ENCODE measurements around the gene LY6G6F. TPM values are rescaled to one million over a fixed set of nuclear protein-coding genes. Genes with fewer than 3 reads are reported as not detected.
A peak's percentile ranks its signal among the peaks of the same experiment; 100 is the strongest.

Gene LY6G6F
- total and polyA plus RNA-seq, 2 donors (not counting 1 experiment from before 2014, with no cell fraction given): not detected

- Histone ChIP-seq H4K20me1 (ENCODE audit: control insufficient read depth, insufficient read depth, low read length, poor library complexity, severe bottlenecking) (peaks cover 7% of the 10 kb centered on the region), H3K4me2 (replicated peaks; ENCODE audit: low read depth, low read length, poor library complexity, severe bottlenecking) (peak overlapping the region; percentile 82), H3K79me2 (ENCODE audit: control insufficient read depth, insufficient read depth, low read length) (peaks cover 57% of the 10 kb centered on the region), H3K9me3 (ENCODE audit: control extremely low read depth in 1 of 3, control insufficient read depth in 2 of 3, insufficient read depth in 1 of 3, low read length in 2 of 3) (no peaks in the 10 kb centered on the region), H3K27me3 (replicated peaks in 1 of 4; ENCODE audit: control extremely low read depth in 1 of 4, control insufficient read depth in 3 of 4, insufficient read depth in 4 of 4, low read length in 3 of 4) (no peaks in the 10 kb centered on the region), H3K4me3 (ENCODE audit: control extremely low read depth in 1 of 5, extremely low read depth in 1 of 5, insufficient read depth in 1 of 5, low read depth in 2 of 5, low read length in 4 of 5) (peak overlapping the region; percentile 73 to 99 (median 87)), H3K4me1 (ENCODE audit: control insufficient read depth in 2 of 2, insufficient read depth in 2 of 2, low read length in 2 of 2) (peaks cover 53 to 57% of the 10 kb centered on the region in 2 donors), H3K36me3 (replicated peaks in 1 of 2; ENCODE audit: control extremely low read depth in 1 of 2, control insufficient read depth in 1 of 2, extremely low read depth in 1 of 2, insufficient read depth in 2 of 2, low read length in 1 of 2) (peaks cover 2 to 25% of the 10 kb centered on the region in 2 experiments), H3K27ac (ENCODE audit: low read length in 2 of 2) (peak overlapping the region; percentile 81 to 96), H3K9ac (ENCODE audit: low read length) (peak overlapping the region; percentile 91), H2AFZ (ENCODE audit: insufficient read depth, low read depth, low read length, poor library complexity, severe bottlenecking) (peak overlapping the region; percentile 63)
- Mint-ChIP-seq H3K27me3 (no peaks in the 10 kb centered on the region), H3K27ac (peak overlapping the region; percentile 91), H3K9me3 (ENCODE audit: insufficient read depth) (no peaks in the 10 kb centered on the region), H3K4me3 (peak overlapping the region; percentile 100), H3K4me1 (peaks cover 80% of the 10 kb centered on the region)
- TF ChIP-seq EZH2 (IDR thresholded peaks at IDR 0.05; ENCODE audit: borderline replicate concordance, insufficient read depth, low read depth, low read length, poor library complexity, severe bottlenecking) (no peak), CTCF (IDR thresholded peaks at IDR 0.05) (no peak)
- ATAC-seq (ENCODE audit: low read depth) (no peak), DNase-seq (peak; percentile 36)
- WGBS (ENCODE audit: insufficient coverage): 8% methylated on average over 7 of the region's 10 CpGs
- CTCF ChIA-PET: interaction anchor here (0.6 to 7.8 kb wide), 8 partner anchors 8 to 127 kb away, joined by 3 to 90 read pairs (median 22); partner anchors contain the start of genes DDAH2, LSM2 and NEU1
- POLR2A ChIA-PET: interaction anchor here (0.8 to 3.1 kb wide), 6 partner anchors 9 to 91 kb away, joined by 4 to 16 read pairs (median 5); partner anchors contain the start of genes ABHD16A, BAG6, CSNK2B and HSPA1B
- intact Hi-C loops (cut with micrococcal nuclease): loop anchor here (5.0 to 10.0 kb wide), 5 partner anchors 70 to 458 kb away; partner anchors contain the start of genes CSNK2B, DDX39B, DXO and EHMT2
These were observed 30.2 kb downstream of the LY6G6F start for GRCh38 chr6:31736768-31737314.
